CD14-positive monocyte (primary cell): Measurements from ENCODE around the gene TMEM218. TPM values are rescaled to one million over a fixed set of nuclear protein-coding genes. Genes with fewer than 3 reads are reported as not detected.
"Not testable (repeated sequence)": the region's sequence is repeated elsewhere in the genome, so short reads cannot be mapped to it uniquely, and the experiment has no call there.

Experiments
- DNase-seq, 3 donors: peaks; one replicate each; pipeline ENCODE4 v3.0.0-alpha.2; 2011 to 2022
- H2AFZ ChIP-seq: 2 replicates; pipeline ENCODE4 v1.6.0; 2012; ENCODE audit warnings: mild to moderate bottlenecking, low read depth, low read length, inconsistent platforms; ENCODE audit not compliant: insufficient read depth, poor library complexity, severe bottlenecking
- H3K27ac ChIP-seq, 2 donors: 1 replicate in 1 of 2; 2 replicates in 1 of 2; pipeline ENCODE4 v1.5.1; 2012 to 2013; ENCODE audit warnings: low read length in 2 of 2, control low read depth in 1 of 2, inconsistent platforms in 1 of 2, low read depth in 1 of 2, mild to moderate bottlenecking in 1 of 2
- H3K27me3 ChIP-seq, 2 donors: one replicate each; pipeline versions ENCODE4 v1.6.0 to v1.6.1; 2011 to 2013; ENCODE audit warnings: low read length in 2 of 2; ENCODE audit not compliant: control insufficient read depth in 2 of 2, insufficient read depth in 2 of 2
- H3K36me3 ChIP-seq, 2 donors: replicated peaks in 1 of 2; 1 replicate in 1 of 2; 2 replicates in 1 of 2; pipeline versions ENCODE4 v1.5.1 to v1.6.1; 2012 to 2013; ENCODE audit warnings: low read length in 2 of 2, control low read depth in 1 of 2, inconsistent platforms in 1 of 2, mild to moderate bottlenecking in 1 of 2; ENCODE audit not compliant: insufficient read depth in 2 of 2, control insufficient read depth in 1 of 2
- H3K4me1 ChIP-seq, 2 donors: 1 replicate in 1 of 2; 2 replicates in 1 of 2; pipeline versions ENCODE4 v1.5.1 to v1.6.1; 2012 to 2013; ENCODE audit warnings: low read length in 2 of 2, control low read depth in 1 of 2, inconsistent platforms in 1 of 2, mild to moderate bottlenecking in 1 of 2, moderate library complexity in 1 of 2; ENCODE audit not compliant: insufficient read depth in 2 of 2, control insufficient read depth in 1 of 2
- H3K4me2 ChIP-seq: replicated peaks from 2 replicates; pipeline ENCODE3; 2012; ENCODE audit warnings: low read length, moderate library complexity, mild to moderate bottlenecking; ENCODE audit not compliant: poor library complexity, severe bottlenecking; ENCODE audit errors: extremely low read depth
- H3K4me3 ChIP-seq, 3 experiments: fragments of 200-600 bp in 1 of 3; sonication (generic) in 1 of 3; replicated peaks in 1 of 3; 1 replicate in 2 of 3; 2 replicates in 1 of 3; pipeline ENCODE4 v1.5.1; 2011 to 2013; ENCODE audit warnings: low read length in 3 of 3, mild to moderate bottlenecking in 3 of 3, control low read depth in 2 of 3, low read depth in 2 of 3, inconsistent platforms in 1 of 3, moderate library complexity in 1 of 3
- H3K79me2 ChIP-seq: 2 replicates; pipeline ENCODE4 v1.6.0; 2012; ENCODE audit warnings: mild to moderate bottlenecking, control low read depth, inconsistent platforms, low read length, moderate library complexity; ENCODE audit not compliant: insufficient read depth
- H3K9ac ChIP-seq: 2 replicates; pipeline ENCODE4 v1.6.0; 2017; ENCODE audit warnings: low read length, mild to moderate bottlenecking; ENCODE audit not compliant: insufficient read depth, poor library complexity, severe bottlenecking
- H3K9me3 ChIP-seq, 2 donors: replicated peaks in 1 of 2; 1 replicate in 1 of 2; 2 replicates in 1 of 2; pipeline versions ENCODE4 v1.5.1 to v1.6.1; 2012 to 2013; ENCODE audit warnings: low read length in 2 of 2, control low read depth in 1 of 2; ENCODE audit not compliant: control insufficient read depth in 1 of 2, insufficient read depth in 1 of 2
- H4K20me1 ChIP-seq: 2 replicates; pipeline ENCODE4 v1.6.0; 2012; ENCODE audit warnings: mild to moderate bottlenecking, low read length, control low read depth, moderate library complexity; ENCODE audit not compliant: insufficient read depth
- H3K27ac Mint-ChIP-seq, 7 donors: one replicate each; pipeline ENCODE4 v1.8.0; 2020; ENCODE audit warnings: mild to moderate bottlenecking in 7 of 7, mixed read lengths in 7 of 7, moderate library complexity in 6 of 7, inconsistent platforms in 2 of 7
- H3K27me3 Mint-ChIP-seq, 3 donors: one replicate each; pipeline ENCODE4 v1.8.0; 2021 to 2022; ENCODE audit warnings: low read depth in 3 of 3, mild to moderate bottlenecking in 3 of 3, mixed read lengths in 3 of 3, moderate library complexity in 3 of 3, inconsistent platforms in 1 of 3
- H3K36me3 Mint-ChIP-seq, 2 donors: one replicate each; pipeline ENCODE4 v1.8.0; 2020; ENCODE audit warnings: mixed read lengths in 2 of 2, inconsistent platforms in 1 of 2, mild to moderate bottlenecking in 1 of 2
- H3K4me1 Mint-ChIP-seq: one replicate; pipeline ENCODE4 v1.8.0; 2020; ENCODE audit warnings: mild to moderate bottlenecking, mixed read lengths
- H3K4me3 Mint-ChIP-seq, 2 donors: one replicate each; pipeline ENCODE4 v1.8.0; 2020; ENCODE audit warnings: mild to moderate bottlenecking in 2 of 2, mixed read lengths in 2 of 2, moderate library complexity in 1 of 2
- H3K9me3 Mint-ChIP-seq, 7 donors: one replicate each; pipeline ENCODE4 v1.8.0; 2020 to 2022; ENCODE audit warnings: mixed read lengths in 7 of 7, mild to moderate bottlenecking in 6 of 7, moderate library complexity in 6 of 7, inconsistent platforms in 2 of 7
- CTCF ChIP-seq: fragments of 200-600 bp; IDR thresholded peaks from one replicate; pipeline ENCODE4 v1.8.0; 2022; ENCODE audit warnings: antibody characterized with exemption, mild to moderate bottlenecking
- WGBS: methylation state at CpG from one replicate; pipeline ENCODE4 v1.1.5; 2013; ENCODE audit warnings: missing lambda C conversion rate; ENCODE audit not compliant: insufficient coverage; 5-methylcytosine and 5-hydroxymethylcytosine counted together
- intact Hi-C, 2 donors: fragments of 100-400 bp; cut with micrococcal nuclease; formaldehyde crosslinking; loops; one replicate each; pipeline versions ENCODE4 v1.15.0 to v1.15.1; 2023
- polyA plus RNA-seq, 3 donors: library from polyadenylated mRNA; depleted of rRNA in 1 of 3; unstranded in 2 of 3; stranded (reverse) in 1 of 3; fragments of 300-500 nt in 2 of 3; fragments of >200 nt in 1 of 3; fragmentation: Illumina TruSeq in 2 of 3; gene quantifications; 1 replicate in 2 of 3; 2 replicates in 1 of 3; pipeline ENCODE4 v1.2.3, GENCODE V29; 2012 to 2021

TMEM218 gene
- polyA plus RNA-seq, 3 donors, result 40.3 to 57.7 (median 55.7) TPM

- peaks cover 70 to 77% of the 10 kb centered on the region in 2 donors for H3K36me3 Mint-ChIP-seq
- H3K4me2 ChIP-seq, DNase-seq, H3K4me3 ChIP-seq, H3K79me2 ChIP-seq, H4K20me1 ChIP-seq, H3K4me1 Mint-ChIP-seq, H3K9me3 ChIP-seq, H3K27ac Mint-ChIP-seq, H3K27me3 ChIP-seq, H3K9ac ChIP-seq, H3K4me3 Mint-ChIP-seq, H3K27me3 Mint-ChIP-seq, intact Hi-C loops, H3K9me3 Mint-ChIP-seq, H3K4me1 ChIP-seq, H2AFZ ChIP-seq, H3K27ac ChIP-seq: not testable (repeated sequence)
- WGBS, result 95% methylated on average over 28 of the region's 31 CpGs
- peaks cover 40 to 63% of the 10 kb centered on the region in 2 donors for H3K36me3 ChIP-seq
These were observed 21.9 kb downstream of the TMEM218 start for GRCh38 chr11:125089481-125089880.

GRCh38 chr11:125088576-125089455, 22.6 kb downstream of the TMEM218 start:
- Mint-ChIP-seq H3K4me1 (peaks cover 8% of the 10 kb centered on the region), H3K27me3 (peaks cover 0 to 7% (median 3%) of the 10 kb centered on the region in 3 donors), H3K27ac (peak overlapping the region in 4 of 7 donors; percentile 14 to 78 (median 61)), H3K9me3 (no peaks in the 10 kb centered on the region), H3K4me3 (no peak overlapping the region), H3K36me3 (peaks cover 74 to 82% of the 10 kb centered on the region in 2 donors)
- no peaks in the 10 kb centered on the region for H3K9me3 ChIP-seq
- DNase-seq, result no peak
- intact Hi-C loops, result no loop called here
- no peak overlapping the region for H3K9ac ChIP-seq
- H3K4me3 ChIP-seq, result no peak overlapping the region
- no peaks in the 10 kb centered on the region for H3K27me3 ChIP-seq
- WGBS, result 90% methylated on average over 12 of the region's 20 CpGs
- no peak for TF ChIP-seq CTCF
- H4K20me1 ChIP-seq, result no peaks in the 10 kb centered on the region
- peaks cover 47 to 66% of the 10 kb centered on the region in 2 donors for H3K36me3 ChIP-seq
- H3K4me1 ChIP-seq, result no peaks in the 10 kb centered on the region
- H3K79me2 ChIP-seq, result no peaks in the 10 kb centered on the region
- no peak overlapping the region for H3K4me2 ChIP-seq
- no peak overlapping the region for H3K27ac ChIP-seq
- no peak overlapping the region for H2AFZ ChIP-seq
